IPS-15b (cell line): Measurements from ENCODE around the gene ILK.

Experiments used
- H3K27me3 ChIP-seq: one replicate; pipeline ENCODE4 v1.6.1; 2013; ENCODE audit warnings: low read length; ENCODE audit not compliant: control insufficient read depth, insufficient read depth
- H3K36me3 ChIP-seq: one replicate; pipeline ENCODE4 v1.6.1; 2013; ENCODE audit warnings: low read length; ENCODE audit not compliant: control insufficient read depth, insufficient read depth
- H3K4me1 ChIP-seq: one replicate; pipeline ENCODE4 v1.6.1; 2013; ENCODE audit warnings: mild to moderate bottlenecking, low read length; ENCODE audit not compliant: control insufficient read depth, insufficient read depth
- H3K4me3 ChIP-seq: one replicate; pipeline ENCODE4 v1.5.1; 2013; ENCODE audit warnings: low read depth, low read length
- H3K9ac ChIP-seq: one replicate; pipeline ENCODE4 v1.6.1; 2013; ENCODE audit warnings: low read depth, mild to moderate bottlenecking, low read length
- H3K9me3 ChIP-seq: one replicate; pipeline ENCODE4 v1.6.1; 2013; ENCODE audit warnings: mild to moderate bottlenecking, low read length; ENCODE audit not compliant: control insufficient read depth, insufficient read depth

Gene ILK

DNA sequence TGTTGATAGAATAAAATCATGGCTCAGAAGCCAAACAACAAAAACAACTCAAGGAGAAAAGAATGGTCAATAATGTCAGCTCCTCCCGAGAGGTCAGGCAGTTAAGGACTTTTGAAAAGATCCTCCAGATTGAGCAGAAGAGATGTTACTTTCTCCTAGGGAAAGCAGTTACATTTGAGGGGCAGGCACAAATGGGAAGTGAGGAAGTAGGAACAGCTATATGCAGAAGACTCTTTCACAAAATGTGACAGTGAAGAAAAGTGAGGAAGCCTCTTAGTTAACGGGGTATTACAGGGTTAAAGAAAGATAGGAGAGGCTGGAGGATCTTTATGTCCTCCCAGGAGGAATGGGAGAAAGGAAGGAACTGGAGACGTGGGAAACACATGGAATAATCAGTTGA is 48.6 kb downstream of the ILK start:
- no peak overlapping the region for H3K4me3 ChIP-seq
- H3K9ac ChIP-seq: no peak overlapping the region
- no peaks in the 10 kb centered on the region for H3K36me3 ChIP-seq
- H3K27me3 ChIP-seq: peaks cover 30% of the 10 kb centered on the region
- H3K9me3 ChIP-seq: no peaks in the 10 kb centered on the region
- peaks cover 16% of the 10 kb centered on the region for H3K4me1 ChIP-seq

DNA sequence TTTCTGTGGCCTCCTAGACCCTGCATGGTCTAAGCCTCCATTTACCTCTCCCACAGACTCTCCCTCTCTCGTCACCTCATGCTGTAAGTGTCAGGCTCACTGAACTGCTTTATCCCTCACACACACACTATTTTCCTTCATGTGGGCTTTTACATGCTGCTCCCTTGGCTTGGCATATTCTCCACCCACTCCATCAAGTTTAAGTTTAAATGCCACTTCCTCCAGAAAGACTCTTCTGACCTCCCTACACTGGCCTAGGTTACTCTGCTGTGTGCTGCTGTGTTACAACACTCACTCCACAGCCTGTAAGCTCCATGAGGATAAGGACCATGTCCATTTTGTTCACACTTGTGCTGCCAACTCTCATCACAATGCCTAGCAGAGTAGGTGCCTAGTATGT is 49.5 kb downstream of the ILK start:
- no peak overlapping the region for H3K4me3 ChIP-seq
- peaks cover 39% of the 10 kb centered on the region for H3K27me3 ChIP-seq
- H3K4me1 ChIP-seq: peaks cover 15% of the 10 kb centered on the region
- no peaks in the 10 kb centered on the region for H3K9me3 ChIP-seq
- no peak overlapping the region for H3K9ac ChIP-seq
- H3K36me3 ChIP-seq: no peaks in the 10 kb centered on the region

DNA sequence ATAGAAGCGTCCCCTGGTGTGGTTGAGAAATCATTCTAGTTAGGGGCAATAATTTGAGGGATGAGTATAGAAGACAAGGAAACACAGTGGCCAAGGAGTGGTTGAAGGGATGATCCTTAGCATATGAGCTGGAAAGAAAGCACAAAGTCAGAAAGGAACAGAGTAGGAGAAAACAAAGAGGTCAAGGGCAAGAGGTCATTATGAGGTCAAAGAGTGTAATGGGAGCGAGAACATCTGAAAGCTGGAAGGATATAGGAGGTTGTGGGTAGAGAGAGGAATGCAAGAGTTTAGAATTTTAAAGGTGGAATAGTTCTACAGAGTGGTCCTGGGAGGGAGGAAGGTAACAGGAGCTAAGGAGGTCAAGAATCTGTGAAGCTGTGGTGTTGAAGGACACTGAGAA is 50.1 kb downstream of the ILK start:
- Histone ChIP-seq H3K4me1 (peaks cover 15% of the 10 kb centered on the region), H3K27me3 (peaks cover 43% of the 10 kb centered on the region), H3K9ac (no peak overlapping the region), H3K4me3 (no peak overlapping the region), H3K36me3 (no peaks in the 10 kb centered on the region), H3K9me3 (no peaks in the 10 kb centered on the region)

DNA sequence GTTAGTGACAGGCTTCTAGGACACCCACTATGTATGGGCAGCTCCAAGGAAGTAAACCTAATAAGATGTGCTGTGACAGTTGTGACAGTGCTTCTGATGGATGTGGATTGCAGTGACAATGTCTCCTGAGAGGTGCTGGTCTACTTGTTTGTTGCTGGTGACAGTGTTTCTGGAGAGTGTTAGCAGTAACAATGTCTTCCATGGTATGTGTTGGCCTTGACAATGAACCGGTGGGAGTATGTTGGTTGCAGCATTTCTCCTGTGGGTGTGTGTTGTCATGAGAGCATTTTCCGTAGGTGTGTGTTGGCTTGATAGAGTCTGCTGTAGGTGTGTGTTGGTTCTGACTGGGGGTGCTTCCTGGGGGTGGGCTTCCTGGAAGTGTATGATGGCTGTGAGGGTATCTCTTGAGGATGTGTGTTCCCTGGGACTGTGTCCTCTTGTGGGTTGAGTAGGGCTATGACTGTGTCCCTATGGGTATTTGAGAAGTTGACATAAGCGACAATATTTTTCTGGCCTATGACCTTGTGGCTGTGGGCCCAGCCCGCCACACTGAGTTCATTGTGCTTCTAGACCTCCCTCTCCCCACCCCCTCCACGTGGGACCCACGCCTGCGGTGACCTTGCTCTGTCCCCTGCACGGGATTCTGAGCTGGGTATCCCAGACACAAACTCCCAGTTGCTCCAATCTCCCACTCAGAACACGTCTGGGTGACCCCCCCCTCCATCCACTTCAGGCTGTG is 50.9 kb downstream of the ILK start:
- Histone ChIP-seq H3K36me3 (no peaks in the 10 kb centered on the region), H3K9ac (no peak overlapping the region), H3K9me3 (no peaks in the 10 kb centered on the region), H3K4me3 (peak overlapping the region; percentile 60), H3K27me3 (peaks cover 43% of the 10 kb centered on the region), H3K4me1 (peaks cover 15% of the 10 kb centered on the region)

DNA sequence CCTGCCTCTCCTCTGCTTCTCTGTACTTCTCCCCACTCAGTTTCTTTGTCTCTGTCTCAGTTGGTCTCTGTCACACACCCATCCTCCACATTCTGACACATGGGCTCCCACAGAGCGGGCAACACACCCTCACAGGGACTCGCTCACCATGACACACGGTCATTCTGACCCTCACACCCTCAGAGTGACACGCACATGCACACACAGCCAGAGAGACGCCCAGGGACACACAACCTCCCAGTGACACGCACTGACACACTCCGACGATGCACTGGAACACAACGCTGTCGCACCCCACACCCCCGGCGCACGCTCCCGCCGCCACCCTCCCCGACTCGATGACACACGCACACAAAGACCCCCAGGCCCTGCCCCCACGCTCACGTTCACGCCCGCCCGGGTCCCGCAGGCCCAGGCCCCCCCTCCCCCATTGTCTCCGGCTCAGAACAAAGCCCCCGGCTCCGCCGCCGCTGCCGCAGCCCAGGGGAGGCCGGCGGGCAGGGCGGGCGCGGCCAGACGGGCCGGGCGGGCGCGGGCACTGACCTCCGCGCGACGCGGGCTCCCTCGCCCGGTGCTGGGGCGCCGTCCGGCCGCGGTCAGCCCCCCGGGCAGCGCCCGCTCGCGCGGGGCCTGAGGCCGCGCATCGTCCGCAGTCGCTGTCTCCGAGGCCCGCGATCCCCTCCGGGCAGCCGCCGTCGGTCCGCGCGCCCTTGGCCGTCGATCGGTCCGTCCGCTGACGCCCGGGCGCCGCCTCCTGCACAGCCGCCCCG is 51.6 kb downstream of the ILK start:
- Histone ChIP-seq H3K4me3 (peak overlapping the region; percentile 60), H3K9me3 (no peaks in the 10 kb centered on the region), H3K4me1 (peaks cover 15% of the 10 kb centered on the region), H3K27me3 (peaks cover 43% of the 10 kb centered on the region), H3K9ac (no peak overlapping the region), H3K36me3 (no peaks in the 10 kb centered on the region)

GRCh38 chr11:6655790-6656583 is 52.4 kb downstream of the ILK start, which contains the start of gene DCHS1:
Gene DCHS1 (minus strand): TSS chr11:6655809. CDS start chr11:6641613, 14,196 bp downstream.
- H3K36me3 ChIP-seq: no peaks in the 10 kb centered on the region
- H3K4me1 ChIP-seq: peaks cover 15% of the 10 kb centered on the region
- H3K27me3 ChIP-seq: peaks cover 43% of the 10 kb centered on the region
- peak within 1 kb of the TSS; percentile 73 for H3K9ac ChIP-seq
- H3K4me3 ChIP-seq: peak within 1 kb of the TSS; percentile 88
- no peaks in the 10 kb centered on the region for H3K9me3 ChIP-seq

- Histone ChIP-seq H3K9me3 (no peaks in the 10 kb centered on the region), H3K27me3 (peaks cover 43% of the 10 kb centered on the region), H3K36me3 (no peaks in the 10 kb centered on the region), H3K4me3 (peak overlapping the region; percentile 88), H3K4me1 (peaks cover 15% of the 10 kb centered on the region), H3K9ac (peak overlapping the region; percentile 3)
These were observed 53.0 kb downstream of the ILK start for GRCh38 chr11:6656584-6656915.

GRCh38 chr11:6656936-6657335 is 53.4 kb downstream of the ILK start:
- H3K9ac ChIP-seq: peak overlapping the region; percentile 3
- no peaks in the 10 kb centered on the region for H3K9me3 ChIP-seq
- H3K4me3 ChIP-seq: peak overlapping the region; percentile 88
- no peaks in the 10 kb centered on the region for H3K36me3 ChIP-seq
- H3K4me1 ChIP-seq: peaks cover 15% of the 10 kb centered on the region
- H3K27me3 ChIP-seq: peaks cover 43% of the 10 kb centered on the region

- Histone ChIP-seq H3K27me3 (peaks cover 43% of the 10 kb centered on the region), H3K4me3 (no peak overlapping the region), H3K36me3 (no peaks in the 10 kb centered on the region), H3K9ac (no peak overlapping the region), H3K4me1 (peaks cover 15% of the 10 kb centered on the region), H3K9me3 (no peaks in the 10 kb centered on the region)
These were observed 53.8 kb downstream of the ILK start for GRCh38 chr11:6657346-6657745.

DNA sequence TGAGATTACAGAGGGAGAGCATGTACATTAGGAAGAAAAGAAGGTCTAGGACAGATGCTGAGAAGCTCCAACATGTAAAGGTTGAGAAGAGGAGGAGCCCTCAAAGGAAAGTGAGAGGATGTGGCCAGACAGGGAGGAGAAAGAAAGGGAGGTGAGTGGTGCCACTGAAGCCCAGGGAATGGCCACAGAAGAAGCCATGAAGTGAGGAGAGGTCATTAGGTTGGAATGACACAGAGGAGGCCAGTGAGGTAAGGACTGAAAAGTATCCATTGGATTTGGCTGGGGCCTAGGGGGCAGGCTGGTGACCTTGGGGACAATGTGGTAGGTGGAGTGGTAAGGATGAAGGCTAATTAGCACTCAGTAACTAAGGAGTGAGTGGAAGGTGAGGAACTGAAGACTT is 55.1 kb downstream of the ILK start:
- H3K36me3 ChIP-seq: no peaks in the 10 kb centered on the region
- H3K9ac ChIP-seq: no peak overlapping the region
- H3K4me3 ChIP-seq: no peak overlapping the region
- H3K9me3 ChIP-seq: no peaks in the 10 kb centered on the region
- peaks cover 15% of the 10 kb centered on the region for H3K4me1 ChIP-seq
- H3K27me3 ChIP-seq: peaks cover 41% of the 10 kb centered on the region
